ENCODE results near the gene PTPRN2.
"Not testable (repeated sequence)": the region's sequence is repeated elsewhere in the genome, so short reads cannot be mapped to it uniquely, and the experiment has no call there.

Gene PTPRN2

DNA sequence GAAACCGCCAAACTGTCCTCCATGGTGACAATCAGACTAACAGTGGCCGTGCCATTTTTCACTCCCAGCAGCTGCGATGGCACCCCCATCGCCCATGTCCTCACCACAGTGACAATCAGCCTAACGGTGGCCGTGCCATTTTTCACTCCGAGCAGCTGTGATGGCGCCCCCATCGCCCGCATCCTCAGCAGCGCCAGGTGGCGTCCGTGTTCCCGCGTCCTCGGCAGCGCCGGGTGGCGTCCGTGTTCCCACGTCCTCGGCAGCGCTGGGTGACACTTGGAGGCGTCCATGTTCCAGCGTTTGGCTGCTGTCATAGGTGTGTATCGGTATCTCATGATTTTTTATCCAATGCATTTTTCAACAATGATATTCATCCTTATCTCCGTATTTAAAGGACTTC lies 267.3 kb downstream of the PTPRN2 start:
- DNase-seq: no peak

DNA sequence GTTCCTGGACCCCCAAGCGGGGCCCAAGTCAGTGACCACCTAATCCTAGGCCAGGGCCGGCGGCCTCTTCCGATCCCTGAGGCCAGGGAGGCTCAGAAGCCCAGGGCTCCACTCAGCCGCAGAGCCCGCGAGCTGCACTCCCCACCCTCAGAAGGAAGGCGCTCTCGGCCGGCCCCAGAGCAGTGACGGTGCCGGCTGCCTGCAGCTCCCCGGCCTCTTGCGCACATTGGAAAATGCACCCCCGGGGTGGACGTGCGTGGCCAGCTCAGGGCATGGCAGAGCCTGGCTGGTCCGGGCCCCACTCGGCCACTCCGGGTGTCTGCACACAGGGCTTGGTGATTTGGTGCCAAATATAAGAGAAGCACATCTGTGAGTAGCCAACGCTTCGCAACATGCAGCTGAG lies 269.1 kb downstream of the PTPRN2 start:
- no peak for DNase-seq

DNA sequence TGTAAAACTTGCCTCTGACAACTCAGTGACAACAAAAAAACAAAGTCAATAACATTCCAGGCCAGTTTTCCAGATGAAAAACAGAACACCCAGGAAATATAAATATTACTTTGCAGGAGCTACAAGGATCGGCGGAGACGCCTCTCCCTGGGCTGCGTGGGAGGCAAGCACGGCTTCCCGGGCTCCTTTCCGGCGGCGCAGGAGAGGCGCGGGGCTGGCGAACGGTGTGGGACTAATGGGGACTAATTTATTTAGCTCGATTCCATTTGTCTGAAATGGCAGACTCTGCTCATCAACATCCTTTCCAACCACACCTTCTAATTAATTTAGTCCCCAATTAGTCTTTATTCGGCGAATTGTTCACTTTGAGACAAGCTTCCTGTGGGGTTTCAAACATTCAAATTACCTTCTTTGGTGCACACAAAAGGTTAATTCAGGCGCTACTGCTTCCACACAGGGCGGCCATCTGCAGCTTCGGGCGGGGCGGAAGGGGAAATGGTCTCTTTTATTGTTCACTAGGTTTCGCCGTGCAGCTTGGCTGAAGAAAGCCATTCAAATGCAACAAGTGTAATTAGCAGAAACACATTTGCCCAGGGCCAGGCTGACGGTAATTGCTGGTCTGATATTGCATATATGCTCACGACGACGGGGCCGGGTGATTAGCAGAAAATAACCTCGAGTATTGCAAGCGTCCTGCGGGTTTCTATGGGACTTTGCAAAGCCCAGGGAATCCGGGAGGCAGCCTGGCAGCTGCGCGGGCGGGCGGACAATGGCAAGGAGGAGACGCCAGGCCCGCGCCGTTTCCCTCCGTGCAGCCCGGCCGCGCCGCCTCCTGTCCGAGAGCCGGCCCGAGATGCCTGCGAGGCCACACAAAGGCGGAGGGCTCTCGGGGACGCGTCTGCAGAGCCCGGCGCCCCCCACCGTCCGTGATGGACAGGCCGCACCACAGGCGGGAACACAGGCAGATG lies 270.1 kb downstream of the PTPRN2 start:
- DNase-seq: peak in 2 of 14 donors; percentile 8 to 12

DNA sequence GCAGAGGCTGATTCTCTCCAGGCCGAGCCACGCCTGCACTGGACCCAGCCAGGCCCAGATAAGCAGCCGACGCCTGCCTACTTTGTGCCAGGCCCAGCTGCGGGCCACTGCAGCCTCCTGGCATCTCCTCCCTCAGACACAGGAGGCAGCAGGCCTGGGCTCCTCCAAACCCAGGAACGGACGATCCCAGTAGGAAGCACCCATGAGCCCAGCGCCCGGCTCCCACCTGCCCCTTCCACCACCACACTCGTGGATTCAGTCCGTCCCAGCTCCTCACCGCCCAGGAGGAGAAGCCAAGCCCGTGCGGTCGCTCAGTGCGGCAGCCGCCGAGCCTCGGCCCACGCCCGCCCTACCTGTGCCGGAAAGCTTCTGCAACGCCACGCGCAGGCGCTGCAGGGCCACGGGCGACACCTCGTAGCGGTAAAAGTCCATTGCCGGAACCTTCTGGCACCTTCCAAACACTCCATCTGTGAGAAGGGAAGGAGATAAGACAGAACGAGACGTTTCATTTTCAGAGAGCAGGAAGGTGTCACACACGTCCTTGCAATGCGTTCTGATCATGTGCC lies 271.1 kb downstream of the PTPRN2 start:
- no peak for DNase-seq

DNA sequence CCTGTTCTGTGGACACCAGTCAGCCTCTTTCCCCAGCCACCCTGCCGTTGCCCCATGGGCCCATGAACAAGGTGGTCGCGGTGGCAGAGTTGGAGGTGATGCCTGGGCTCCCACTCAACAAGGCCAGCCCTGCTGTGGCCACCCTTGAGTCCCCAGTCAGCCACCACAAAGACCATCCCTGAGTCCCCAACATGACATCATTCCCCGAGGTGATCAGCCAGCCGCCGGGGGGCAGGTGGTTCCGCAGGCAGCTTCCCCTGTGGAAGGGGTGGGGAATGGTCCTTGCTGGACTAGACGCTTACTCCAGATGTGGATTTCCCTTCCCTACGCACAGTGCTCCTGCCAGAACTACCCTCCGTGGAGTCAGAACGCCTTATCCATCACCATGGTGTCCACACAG lies 271.7 kb downstream of the PTPRN2 start:
- no peak for DNase-seq

DNA sequence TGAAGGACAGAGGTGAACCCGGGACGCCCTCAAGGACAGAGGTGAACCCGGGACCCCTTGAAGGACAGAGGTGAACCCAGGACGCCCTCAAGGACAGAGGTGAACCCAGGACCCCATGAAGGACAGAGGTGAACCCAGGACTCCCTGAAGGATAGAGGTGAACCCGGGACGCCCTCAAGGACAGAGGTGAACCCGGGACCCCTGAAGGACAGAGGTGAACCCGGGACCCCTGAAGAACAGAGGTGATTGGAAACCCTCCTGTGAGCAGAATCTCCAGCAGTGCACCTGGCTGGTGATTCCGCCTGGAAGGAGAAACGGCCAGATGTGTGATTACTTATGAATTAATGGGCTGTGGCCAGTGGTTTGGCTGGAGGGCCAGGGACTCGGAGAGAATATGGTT lies 272.3 kb downstream of the PTPRN2 start:
- no peak for DNase-seq

DNA sequence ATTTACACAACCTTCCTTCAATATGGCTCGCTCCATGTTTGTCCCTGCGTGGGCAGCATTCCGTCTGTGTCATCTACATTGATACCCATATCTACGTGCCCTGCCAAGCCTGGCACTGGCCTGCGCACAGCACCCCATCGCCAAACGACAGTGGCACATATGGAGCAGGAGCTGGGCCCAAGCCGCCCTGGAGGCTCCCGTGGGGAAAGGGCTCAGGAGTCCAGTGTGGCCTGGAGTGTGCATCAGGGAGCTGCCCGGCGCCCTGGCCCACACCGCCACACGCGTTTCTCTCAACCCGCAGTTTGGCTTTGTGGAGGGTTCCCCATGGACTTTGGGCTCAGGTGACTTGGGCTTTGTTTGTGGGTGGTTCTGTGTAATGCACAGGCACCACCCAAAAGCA lies 273.2 kb downstream of the PTPRN2 start:
- DNase-seq: no peak

DNA sequence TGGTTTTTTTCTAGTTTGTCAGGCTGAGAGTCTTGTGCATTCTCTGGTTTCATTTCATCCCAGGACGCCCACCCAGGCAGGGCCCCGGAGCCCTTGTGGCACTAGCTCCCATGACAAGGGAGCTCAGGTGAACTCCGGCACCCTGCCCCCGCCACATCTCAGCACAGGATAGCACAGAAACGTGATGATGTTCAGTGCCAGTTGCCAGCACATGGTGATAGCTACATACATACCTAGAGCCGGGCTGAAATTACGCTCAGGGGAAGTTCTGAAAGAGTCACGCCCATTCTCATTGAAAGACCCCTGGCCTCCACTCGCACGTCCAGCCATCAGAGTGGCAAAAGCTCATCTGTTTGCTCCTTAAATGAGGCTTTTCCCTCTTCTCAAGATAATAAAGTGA lies 273.7 kb downstream of the PTPRN2 start:
- DNase-seq: no peak

DNA sequence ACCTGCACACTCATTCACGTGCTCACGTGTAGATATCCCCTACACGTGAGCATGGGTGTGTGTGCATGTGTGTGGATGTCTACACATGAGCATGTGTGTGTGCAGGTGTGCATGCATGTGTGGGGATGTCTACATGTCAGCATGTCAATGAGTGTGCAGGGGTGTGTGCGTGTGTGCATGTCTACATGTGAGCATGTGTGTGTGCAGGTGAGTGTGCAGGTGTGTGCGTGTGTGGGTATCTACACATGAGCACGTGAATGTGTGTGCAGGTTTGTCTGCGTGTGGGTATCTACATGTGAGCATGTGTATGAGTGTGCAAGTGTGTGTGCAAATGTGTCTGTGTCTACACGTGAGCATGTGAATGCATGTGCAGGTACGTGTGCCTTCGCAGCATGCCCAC lies 274.8 kb downstream of the PTPRN2 start:
- DNase-seq: no peak

DNA sequence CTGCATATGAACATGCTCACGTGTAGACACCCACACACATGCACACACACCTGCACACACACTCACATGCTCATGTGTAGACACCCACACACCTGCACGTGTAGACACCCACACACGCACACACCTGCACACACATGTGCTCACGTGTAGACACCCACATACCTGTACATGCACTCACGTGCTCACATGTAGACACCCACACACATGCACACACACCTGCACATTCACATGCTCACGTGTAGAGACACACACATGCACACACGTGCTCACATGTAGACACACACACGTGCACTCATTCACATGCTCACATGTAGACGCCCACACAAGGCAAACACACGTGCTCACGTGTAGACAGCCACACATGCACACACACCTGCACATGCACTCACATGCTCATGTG lies 275.8 kb downstream of the PTPRN2 start:
- no peak for DNase-seq

DNA sequence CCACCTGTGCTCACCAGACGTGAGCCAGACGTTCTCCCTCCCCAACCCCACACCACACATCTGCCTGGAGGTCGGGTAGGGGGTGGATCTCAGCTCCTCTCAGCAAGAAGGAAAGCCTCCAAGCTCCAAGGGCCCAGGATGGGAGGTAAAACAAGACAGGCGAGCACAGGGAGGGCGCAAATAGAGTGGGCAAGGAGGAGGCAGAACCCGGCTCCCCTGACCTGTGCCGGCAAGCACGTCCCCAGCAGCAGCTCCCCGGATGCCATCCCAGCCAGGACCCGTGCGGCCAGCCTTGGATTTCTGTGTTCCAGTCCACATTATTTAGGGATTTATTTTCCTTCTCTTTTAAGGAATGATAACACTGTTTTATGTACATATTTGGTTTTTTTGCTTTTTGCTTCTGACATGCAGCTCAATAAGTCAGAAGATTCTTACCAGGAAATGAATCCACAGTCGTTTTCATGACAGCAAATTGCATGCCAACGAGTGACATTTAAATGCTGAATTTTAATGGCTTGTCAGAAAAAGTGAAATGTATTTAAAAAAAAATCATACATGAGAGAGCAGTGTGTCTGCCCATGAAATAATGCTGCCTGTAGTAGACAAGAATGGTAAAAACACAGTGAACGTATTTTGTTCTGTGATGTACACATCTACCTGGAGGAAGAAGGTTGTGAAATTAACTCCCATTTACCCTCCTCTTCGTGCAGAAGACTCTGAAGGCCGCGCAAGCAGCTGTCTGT lies 276.5 kb downstream of the PTPRN2 start:
- DNase-seq: no peak

DNA sequence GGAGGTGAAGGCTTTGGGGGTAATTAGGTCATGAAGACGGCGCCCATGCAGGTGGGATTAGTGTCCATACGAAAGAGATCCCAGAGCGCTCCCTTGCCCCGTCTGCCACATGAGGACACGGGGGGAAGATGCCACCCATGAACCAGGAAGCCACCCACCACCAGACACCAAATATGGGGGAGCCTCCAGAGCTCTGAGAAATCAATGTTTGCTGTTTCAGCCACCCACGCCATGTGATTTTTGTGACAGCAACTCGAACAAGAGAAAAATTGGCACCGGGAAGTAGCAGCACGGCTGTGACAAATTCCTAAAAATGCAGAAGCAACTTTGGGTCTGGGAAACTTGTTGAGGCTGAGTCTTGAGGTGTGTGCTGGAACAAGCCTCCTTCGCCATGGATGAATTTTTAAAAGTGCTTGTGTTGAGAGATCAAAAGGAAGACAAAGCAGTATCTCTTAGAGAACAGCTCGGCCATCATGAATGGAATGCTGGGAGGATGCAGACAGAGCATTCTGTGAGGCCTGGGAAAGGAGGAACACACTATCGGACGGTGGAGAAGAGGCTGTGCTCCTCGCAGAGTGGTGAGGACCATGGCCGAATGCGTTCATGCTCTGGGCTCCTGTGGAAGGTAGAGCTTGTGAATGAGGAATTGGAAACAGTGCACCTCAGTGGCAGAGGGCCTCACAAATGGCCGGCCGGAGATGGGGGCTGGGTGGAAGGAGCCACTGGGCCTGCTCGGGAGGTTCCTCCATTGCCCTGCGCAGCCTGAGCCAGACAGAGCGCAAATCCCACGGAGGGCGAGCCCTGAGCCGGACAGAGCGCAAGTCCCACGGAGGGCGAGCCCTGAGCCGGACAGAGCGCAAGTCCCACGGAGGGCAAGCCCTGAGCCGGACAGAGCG lies 277.5 kb downstream of the PTPRN2 start:
- DNase-seq: no peak

DNA sequence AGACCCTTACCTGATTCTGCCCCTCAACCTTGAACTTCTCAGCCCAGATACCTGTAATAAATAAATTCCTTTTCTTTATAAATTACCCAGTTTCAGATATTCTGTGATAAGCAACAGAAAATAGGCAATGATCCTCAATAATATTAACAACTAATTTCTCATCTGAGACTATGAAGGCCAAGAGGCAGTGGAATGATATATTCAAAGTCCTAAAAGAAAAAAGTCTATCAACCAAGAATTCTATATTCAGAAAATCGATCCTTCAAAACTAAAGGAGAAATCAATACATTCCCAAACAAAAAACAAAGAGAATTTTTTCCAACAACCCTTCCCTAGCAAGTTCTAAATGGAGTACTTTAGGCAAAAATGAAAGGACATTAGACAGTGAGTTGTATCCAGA lies 279.6 kb downstream of the PTPRN2 start:
- no peak for DNase-seq

DNA sequence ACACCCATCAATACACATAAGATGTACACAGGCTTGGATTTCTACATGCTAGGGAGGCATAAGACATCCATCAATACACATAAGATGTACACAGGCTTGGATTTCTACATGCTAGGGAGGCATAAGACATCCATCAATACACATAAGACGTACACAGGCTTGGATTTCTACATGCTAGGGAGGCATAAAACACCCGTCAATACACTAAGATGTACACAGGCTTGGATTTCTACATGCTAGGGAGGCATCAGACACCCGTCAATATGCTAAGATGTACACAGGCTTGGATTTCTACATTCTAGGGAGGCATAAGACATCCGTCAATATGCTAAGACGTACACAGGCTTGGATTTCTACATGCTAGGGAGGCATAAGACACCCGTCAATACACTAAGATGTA lies 283.6 kb downstream of the PTPRN2 start:
- not testable (repeated sequence) for DNase-seq

DNA sequence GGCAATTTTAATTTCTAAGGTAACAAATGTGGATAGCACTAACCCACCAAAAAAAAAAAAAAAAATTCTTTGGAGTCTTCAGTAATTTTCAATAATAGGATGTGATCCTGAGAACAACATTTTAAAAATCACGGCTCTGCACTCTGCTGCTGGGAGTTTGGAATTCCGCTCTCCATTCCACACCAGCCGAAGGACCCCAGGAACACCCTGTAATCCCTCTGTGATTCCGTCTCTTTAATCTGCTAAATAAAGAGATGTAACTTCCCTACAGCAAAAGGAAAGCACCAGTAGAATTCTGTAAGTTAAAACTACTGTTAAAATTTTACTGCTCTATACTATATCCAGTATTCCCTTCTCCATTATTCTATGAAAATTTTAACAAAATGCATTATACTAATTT lies 284.5 kb downstream of the PTPRN2 start:
- DNase-seq: no peak

DNA sequence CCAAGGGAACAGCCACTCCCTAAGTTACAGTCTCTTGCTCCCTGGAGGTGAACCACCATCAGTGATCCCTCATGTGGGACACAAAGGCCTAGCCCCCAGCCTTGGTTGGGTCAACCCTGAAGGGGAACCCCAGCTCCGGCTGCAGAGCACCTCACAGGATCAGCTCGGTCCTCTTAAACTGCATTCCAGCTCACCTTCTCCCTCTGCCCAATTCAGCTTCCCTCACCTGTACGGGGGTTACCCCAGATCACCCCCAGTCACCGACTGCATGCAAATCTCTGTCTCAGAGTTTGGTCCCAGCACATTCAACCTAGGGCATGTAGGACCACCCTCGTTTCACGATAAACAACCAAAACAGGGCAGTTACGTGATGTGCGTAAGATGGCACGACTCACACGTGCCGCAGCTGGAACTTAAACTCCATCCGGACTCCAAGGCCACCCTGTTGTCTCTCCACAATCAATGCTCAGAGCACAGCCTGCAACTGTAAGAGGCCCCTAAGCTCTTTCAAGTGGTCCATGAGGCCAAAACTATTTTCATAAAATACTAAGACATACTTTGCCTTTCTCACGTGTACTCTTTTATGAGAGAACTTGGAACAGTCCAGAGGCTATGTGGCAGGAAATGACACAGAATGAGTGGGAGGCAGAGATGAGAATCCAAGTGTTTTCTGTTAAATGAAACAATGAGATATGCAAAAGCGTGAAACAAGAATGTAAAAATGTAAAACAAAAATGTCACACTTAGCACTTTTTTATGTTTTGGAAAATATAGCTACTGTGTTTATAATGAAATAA lies 285.2 kb downstream of the PTPRN2 start:
- DNase-seq: no peak

DNA sequence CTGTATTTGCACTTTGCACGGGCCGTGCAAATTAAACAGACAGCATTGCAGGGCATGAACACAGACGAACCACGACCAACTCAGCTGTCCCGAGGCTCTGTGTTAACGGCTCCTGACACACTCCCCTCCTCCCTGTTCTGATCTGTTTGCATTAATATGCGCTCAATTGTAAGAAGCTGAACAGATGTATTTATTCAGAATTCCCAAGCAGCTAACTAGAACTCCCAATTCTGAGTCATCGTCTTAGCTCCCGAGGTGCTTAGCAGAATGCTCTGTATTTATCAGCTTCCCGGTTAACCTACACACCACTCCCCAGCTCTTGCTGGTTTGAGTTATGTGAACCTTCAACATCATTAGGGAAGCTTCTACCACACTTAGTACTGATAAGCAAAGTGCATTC lies 286.4 kb downstream of the PTPRN2 start:
- no peak for DNase-seq

DNA sequence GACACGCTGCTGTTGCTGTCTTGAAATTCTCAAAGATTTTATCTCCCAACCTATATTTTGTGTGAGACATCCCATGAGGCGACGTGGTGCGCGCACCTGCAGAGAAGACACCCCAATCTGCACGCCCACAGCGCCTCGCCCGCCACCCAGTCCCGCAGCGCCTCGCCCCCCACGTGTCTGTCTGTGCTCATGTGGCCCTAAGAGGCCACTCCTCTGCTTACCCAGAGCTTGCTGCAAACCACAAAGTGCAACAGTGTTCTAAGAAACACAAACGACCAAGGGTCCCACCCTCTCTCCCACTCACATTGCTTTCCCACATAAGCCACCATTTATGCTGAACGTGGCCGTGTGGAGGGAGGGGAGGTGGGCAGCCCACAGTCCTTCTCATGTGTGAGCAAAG lies 287.2 kb downstream of the PTPRN2 start:
- DNase-seq: no peak

DNA sequence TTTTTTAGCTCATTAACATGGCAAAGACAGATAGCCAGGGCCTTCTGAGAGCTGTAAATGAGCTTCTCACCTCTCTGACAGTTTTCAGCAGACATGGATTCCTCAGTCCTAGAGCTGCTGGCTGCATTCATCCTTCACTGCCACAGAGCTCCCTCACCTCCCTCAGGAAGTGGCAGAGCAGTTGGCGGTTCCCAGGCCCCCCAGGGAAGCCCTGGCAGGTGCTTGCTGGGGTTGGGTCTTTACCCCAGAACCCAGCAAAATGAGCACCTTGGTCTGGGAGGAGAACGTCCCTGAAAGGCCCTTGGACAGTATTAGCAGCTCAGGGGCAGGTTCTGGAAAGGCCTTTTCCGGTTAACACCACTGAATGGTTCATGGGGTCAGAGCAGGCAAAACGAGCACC lies 288.0 kb downstream of the PTPRN2 start:
- no peak for DNase-seq

DNA sequence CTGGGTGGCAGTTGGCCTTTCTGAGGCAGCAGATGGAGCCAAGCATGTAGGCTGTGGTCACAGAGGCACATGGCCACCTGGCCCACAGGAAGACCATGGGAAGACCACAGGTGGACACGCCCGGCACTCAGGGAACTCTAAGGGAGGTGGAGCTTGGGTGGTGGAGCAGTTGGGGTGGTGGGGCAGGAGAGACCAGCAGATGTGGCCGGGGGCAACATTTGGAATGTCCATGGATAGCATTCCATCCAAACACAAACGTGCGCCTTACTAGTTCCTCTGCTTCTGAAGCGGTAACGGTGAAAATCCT lies 290.9 kb downstream of the PTPRN2 start:
- no peak for DNase-seq

DNA sequence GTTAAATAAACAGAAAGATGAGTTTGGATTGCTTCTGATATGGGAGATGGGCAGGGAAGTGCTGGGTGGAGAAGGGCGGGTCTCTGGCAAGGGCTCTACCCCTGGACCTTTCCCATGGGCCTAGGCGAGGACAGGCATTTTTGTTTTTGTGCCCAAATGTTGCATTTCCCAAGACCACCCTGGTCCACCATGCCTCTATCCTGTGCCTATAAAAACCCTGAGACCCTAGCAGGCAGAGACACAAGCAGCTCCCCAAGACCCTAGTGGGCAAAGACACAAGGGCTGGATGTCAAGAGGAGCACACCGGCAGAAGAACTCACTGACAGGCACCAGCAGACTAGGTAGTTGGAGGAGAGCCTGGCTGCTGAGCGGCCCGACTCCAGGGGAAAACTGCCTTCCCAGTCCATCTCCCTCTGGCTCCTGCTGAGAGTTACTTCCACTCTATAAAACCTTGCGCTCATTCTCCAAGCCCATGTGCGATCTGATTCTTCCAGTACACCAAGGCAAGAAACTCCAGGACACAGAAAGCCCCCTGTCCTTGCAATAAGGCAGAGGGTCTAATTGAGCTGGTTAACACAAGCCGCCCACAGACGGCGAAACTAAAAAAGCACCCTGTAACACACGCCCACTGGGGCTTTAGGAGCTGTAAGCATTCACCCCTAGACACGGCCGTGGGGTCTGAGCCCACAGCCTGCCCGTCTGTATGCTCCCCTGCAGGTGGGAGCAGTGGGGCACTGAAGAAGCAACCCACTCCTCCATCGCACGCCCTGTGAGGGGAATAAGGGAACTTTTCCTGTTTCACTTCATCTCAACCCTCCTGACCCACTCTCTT lies 291.4 kb downstream of the PTPRN2 start:
- DNase-seq: no peak
